Limb (tissue), 2 donors: ENCODE measurements around the gene SLC38A11.
"Not testable (repeated sequence)": the region's sequence is repeated elsewhere in the genome, so short reads cannot be mapped to it uniquely, and the experiment has no call there.

Experiments
- DNase-seq, 2 donors: peaks; one replicate each; pipeline ENCODE4 v3.0.0-alpha.2; 2016; ENCODE audit errors: extremely low spot score in 2 of 2

Gene SLC38A11

GRCh38 chr2:164954954-164955701 lies at the start of gene SLC38A11:
SLC38A11 (minus strand) TSS chr2:164955525; CDS start chr2:164955247, 278 bp downstream.
- peak in 1 of 2 donors; percentile 39 for DNase-seq

- no peak for DNase-seq
Observed at GRCh38 chr2:165003443-165004130, 48.3 kb upstream of the SLC38A11 start.

- no peak for DNase-seq
Observed at GRCh38 chr2:165002638-165003037, 47.3 kb upstream of the SLC38A11 start.

GRCh38 chr2:164994664-164995299 lies 39.5 kb upstream of the SLC38A11 start:
- DNase-seq: not testable (repeated sequence)

GRCh38 chr2:164993287-164994016 lies 38.1 kb upstream of the SLC38A11 start:
- DNase-seq: no peak

GRCh38 chr2:164992818-164993217 lies 37.5 kb upstream of the SLC38A11 start:
- DNase-seq: peak; percentile 54 to 84

- DNase-seq: not testable (repeated sequence)
Observed at GRCh38 chr2:164992093-164992454, 36.7 kb upstream of the SLC38A11 start.

- not testable (repeated sequence) for DNase-seq
Observed at GRCh38 chr2:164991361-164992092, 36.2 kb upstream of the SLC38A11 start.

GRCh38 chr2:164990953-164991352 lies 35.6 kb upstream of the SLC38A11 start:
- DNase-seq: not testable (repeated sequence)

- DNase-seq: not testable (repeated sequence)
Observed at GRCh38 chr2:164988805-164989204, 33.5 kb upstream of the SLC38A11 start.

- DNase-seq: not testable (repeated sequence)
Observed at GRCh38 chr2:164986027-164986426, 30.7 kb upstream of the SLC38A11 start.

GRCh38 chr2:164984428-164984827 lies 29.1 kb upstream of the SLC38A11 start:
- no peak for DNase-seq

GRCh38 chr2:164981217-164981990 lies 26.1 kb upstream of the SLC38A11 start:
- DNase-seq: no peak

GRCh38 chr2:164980688-164981087 lies 25.4 kb upstream of the SLC38A11 start:
- DNase-seq: not testable (repeated sequence)

GRCh38 chr2:164979113-164979512 lies 23.8 kb upstream of the SLC38A11 start:
- no peak for DNase-seq

GRCh38 chr2:164976875-164977470 lies 21.6 kb upstream of the SLC38A11 start:
- DNase-seq: not testable (repeated sequence)

- DNase-seq: no peak
Observed at GRCh38 chr2:164976301-164976700, 21.0 kb upstream of the SLC38A11 start.

- DNase-seq: no peak
Observed at GRCh38 chr2:164975891-164976290, 20.6 kb upstream of the SLC38A11 start.

- DNase-seq: no peak
Observed at GRCh38 chr2:164974221-164974620, 18.9 kb upstream of the SLC38A11 start.

- no peak for DNase-seq
Observed at GRCh38 chr2:164972216-164972615, 16.9 kb upstream of the SLC38A11 start.
